ENCODE measurements around the gene ZNF552. TPM values are rescaled to one million over a fixed set of nuclear protein-coding genes. Genes with fewer than 3 reads are reported as not detected.
"Not testable (repeated sequence)": the region's sequence is repeated elsewhere in the genome, so short reads cannot be mapped to it uniquely, and the experiment has no call there.

The ZNF552 gene
- total RNA-seq (2014; rRNA removed; shearing (Covaris generic); ENCODE audit: low replicate concordance): 2.5 and 8.1 TPM in 2 replicates

DNA sequence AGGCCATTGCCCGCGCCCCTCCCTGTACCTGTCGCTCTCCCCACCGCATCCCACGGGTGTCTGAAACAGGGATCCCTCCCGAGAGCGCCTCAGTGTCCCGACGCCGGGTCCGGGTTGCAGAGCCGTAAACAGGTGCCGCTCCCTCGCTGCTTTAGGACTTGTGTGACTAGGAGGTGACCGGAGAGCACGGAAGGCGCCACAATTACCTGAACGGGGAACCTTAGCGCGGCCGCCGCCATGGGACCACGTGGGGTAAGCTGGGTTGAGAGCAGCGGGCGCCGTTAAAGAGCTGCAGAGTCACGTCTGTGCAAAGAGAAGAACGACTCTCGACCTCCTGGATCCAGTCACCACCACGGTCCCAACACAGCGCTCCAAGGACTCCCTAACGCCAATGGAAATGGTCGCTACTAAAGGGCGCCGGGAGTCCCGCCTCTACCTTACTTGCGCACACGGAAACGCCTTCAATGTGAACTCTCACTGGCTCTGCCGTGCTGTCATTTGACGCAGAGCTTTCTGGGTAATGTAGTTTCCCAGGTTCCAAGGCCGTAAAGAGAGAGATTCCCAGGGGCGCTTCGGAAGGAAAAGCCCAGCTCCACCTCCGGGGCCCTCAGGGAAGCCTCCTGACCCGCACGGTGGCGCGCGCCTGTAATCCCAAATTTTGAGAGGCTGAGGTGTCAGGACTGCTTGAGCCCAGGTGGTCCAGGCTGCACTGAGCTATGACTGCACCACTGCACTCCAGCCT is at the start of gene ZNF552:
ZNF552 (minus strand) TSS at position 409 of the 742 bp plus-strand sequence; CDS start at position 239, 170 bp downstream.
- peak; percentile 90 for DNase-seq (ENCODE audit: low read depth)
- in situ Hi-C loops (cut with HindIII; ENCODE audit: low pct_unique_long_range_greater_than_20kb, low sequenced_read_pairs): no loop called here

DNA sequence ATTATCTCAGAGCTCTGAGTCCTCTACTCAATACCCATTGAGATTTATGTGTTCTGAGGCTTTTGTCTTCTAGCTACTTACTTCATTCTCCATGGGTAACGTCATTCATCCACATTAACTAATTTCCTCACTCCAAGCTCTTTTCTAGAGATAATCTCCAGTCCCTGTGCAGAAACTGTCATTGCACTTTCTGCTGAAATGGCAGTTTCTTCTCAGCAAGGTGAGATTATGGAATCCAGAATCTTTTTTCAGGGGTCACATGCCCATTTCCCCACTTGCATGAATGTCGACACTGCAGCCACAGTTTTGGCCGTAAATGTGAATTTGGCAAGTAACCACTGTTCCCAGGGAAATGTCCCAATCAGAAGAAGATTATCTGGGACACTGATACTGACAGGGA is 47.6 kb upstream of the ZNF552 start:
- in situ Hi-C loops (cut with HindIII; ENCODE audit: low pct_unique_long_range_greater_than_20kb, low sequenced_read_pairs); DNase-seq (ENCODE audit: low read depth): not testable (repeated sequence)

DNA sequence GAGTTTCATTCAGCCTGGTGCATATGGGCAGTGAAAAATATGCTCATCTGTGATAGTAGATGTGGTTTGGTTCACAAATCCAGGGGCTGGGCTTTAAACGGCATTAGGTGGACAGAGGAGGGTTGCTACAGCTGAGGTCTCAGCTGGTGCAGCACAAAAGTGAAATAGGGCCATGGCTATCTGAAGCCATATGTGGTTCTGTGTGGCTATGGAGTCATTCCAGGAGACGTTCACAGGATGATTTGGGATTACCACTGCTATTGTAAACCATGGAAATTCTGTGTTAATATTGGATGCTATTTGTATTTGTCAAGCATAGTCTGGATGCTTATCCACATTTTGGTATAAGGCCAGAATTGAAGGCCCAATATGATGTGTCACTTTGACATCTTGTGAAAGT is 39.4 kb upstream of the ZNF552 start:
- DNase-seq (ENCODE audit: low read depth); in situ Hi-C loops (cut with HindIII; ENCODE audit: low pct_unique_long_range_greater_than_20kb, low sequenced_read_pairs): not testable (repeated sequence)

DNA sequence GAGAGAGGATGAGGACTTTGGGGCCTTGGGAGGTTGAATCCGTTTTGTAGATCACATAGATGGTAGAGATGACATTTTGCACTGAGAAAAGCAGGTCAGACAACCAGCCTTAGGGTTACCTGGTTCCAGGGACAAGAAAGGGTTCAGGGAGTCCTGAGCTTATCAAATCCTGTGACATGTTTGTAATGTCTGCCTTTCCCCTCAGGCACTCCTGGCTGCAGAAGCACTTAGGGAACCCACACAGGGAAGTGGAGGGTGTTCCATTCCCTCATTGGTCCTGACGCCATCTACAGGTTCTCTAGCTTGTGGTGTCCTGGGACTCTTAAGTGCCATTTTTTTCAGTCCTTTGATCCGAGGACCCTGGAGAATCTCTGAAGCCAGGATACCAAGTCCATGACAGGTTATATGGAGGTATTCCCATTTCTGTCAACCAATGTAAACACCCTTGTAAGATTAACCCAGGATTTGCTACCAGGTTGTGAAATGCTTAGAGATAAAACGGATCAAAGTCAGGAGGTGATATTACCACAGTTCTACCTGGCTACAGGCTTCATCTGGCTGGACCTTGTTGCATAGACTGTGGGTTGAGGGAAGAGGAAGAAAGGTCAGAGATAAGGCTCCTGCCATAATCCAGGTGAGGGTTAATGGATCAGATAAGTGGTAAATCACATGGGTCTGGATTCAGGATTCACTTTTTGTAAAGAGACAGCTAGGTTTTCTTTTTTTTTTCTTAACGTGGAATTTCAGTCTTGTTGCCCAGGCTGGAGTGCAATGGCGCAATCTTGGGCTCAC is 37.3 kb upstream of the ZNF552 start:
- DNase-seq (ENCODE audit: low read depth); in situ Hi-C loops (cut with HindIII; ENCODE audit: low pct_unique_long_range_greater_than_20kb, low sequenced_read_pairs): not testable (repeated sequence)

DNA sequence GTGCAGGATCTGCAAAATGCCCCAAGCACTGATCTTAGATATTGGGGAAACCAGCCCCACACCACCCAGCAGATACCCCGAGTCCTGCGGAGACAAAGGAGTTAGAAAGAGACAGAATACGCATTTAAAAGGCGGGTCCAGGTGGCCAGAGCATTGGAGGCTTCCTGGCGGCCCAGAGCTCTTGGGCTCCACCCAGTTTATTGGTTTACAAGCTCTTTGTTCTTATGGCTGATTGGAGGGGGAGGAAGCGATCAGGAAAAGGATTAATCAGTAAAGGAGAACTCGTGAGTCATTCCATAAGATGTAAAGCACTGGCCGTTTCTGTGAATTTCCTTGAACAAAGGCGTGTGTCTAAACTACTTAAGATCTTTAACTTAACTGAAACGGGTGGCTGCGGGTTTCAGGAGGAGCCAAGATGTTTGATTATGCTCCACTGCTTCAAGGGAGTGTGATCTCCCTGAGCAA is 35.9 kb upstream of the ZNF552 start:
- DNase-seq (ENCODE audit: low read depth): peak; percentile 95
- in situ Hi-C loops (cut with HindIII; ENCODE audit: low pct_unique_long_range_greater_than_20kb, low sequenced_read_pairs): no loop called here

DNA sequence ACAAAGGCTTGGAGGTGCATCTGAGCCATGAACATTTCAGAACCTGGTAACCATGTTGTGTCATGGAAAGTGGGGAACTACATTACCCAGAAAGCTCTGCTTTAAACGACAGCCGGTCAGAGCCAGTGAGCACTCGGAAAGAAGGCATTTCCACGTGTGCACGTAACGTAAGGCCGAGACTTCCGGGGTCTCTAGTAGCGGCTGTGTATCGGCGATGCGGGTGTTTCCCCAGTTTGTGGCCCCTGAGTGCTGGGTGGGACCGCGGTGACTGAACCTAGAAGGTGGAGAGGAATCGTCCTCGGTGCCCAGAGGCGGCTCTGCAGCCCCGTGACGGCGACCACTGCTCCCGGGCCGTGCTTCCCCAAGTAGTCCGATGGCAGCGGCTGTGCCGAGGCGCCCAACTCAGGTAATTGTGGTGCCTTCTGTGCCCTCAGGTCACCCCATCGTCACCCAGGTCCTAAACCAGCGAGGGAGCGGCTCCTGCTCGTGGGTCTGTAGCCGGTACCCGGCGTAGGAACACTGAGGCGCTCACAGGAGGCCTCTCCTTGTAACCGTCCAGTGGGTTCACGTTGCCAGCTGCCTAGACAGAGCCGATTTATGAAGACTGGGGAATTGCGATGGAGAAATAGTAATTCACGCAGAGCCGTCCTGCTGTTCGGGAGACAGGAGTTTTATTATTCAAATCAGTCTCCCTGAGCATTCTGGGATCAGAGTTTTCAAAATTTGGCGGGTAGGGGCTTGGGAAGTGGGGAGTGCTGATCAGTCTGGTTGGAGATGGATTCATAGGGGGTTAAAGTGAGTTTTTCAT is 35.2 kb upstream of the ZNF552 start, which contains the start of gene ZNF587:
ZNF587 (plus strand) TSS at position 194 of the 808 bp plus-strand sequence; CDS start at position 374, 180 bp downstream.
- DNase-seq (ENCODE audit: low read depth): peak; percentile 81
- in situ Hi-C loops (cut with HindIII; ENCODE audit: low pct_unique_long_range_greater_than_20kb, low sequenced_read_pairs): not testable (repeated sequence)

DNA sequence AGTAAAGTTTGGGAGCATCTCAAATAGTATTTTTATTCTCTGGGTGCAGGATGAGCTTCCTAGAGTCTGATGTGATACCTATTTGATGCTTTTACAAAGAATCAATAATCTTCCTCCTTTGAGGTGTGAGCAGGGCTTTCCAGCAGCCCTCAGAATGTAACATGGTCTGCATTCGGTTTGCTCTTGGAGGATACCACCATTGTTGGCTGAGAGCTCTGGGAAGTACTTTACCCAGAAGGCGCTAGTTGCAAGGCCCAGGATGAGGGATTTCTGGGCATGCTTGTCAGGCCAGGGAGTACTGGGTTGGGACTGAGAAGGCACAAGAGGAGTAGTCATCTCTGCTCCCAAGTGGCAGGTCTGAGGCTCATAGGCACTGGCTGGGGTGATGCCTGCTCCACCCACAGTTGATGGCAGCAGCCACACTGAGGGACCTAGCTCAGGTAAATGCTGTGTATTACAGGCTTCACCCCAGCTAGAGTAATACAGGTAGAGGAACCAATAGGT is 34.5 kb upstream of the ZNF552 start:
- in situ Hi-C loops (cut with HindIII; ENCODE audit: low pct_unique_long_range_greater_than_20kb, low sequenced_read_pairs); DNase-seq (ENCODE audit: low read depth): not testable (repeated sequence)

DNA sequence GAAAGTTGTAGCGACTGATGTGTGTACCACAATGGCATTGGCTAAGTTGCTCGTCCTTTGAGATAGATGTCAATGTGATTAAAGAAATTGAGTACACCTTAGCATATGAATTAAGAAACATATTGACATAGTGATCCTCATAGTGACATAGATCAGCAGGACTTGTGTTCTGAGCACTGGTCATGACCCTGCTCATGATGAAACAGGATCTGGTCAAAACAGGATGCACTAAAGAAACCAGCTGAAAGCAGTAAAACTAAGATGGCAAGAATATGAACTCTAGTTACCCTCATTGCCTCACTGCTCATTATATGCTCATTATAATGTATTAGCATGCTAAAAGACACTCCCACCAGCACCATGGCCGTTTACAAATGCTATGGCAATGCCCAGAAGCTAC is 32.5 kb upstream of the ZNF552 start:
- in situ Hi-C loops (cut with HindIII; ENCODE audit: low pct_unique_long_range_greater_than_20kb, low sequenced_read_pairs); DNase-seq (ENCODE audit: low read depth): not testable (repeated sequence)

DNA sequence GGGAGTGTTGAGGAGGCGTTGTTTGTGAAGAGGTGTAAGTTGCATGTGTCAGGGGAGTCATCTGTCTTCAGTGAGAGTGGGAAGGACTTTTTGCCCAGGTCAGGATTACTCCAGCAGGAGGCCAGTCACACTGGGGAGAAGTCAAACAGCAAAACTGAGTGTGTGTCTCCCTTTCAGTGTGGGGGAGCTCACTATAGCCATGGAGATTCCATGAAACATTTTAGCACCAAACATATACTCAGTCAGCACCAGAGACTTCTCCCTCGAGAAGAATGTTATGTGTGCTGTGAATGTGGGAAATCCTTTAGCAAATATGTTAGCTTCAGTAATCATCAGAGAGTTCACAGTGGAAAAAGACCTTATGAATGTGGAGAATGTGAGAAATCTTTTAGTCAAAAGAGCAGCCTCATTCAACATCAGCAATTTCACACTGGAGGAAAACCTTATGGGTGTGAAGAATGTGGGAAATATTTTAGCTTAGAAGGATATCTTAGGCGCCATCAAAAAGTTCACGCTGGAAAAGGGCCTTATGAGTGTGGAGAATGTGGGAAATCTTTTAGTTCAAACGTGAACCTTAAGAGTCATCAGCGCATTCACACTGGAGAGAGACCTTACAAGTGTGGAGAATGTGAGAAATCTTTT is 26.5 kb upstream of the ZNF552 start:
- in situ Hi-C loops (cut with HindIII; ENCODE audit: low pct_unique_long_range_greater_than_20kb, low sequenced_read_pairs): no loop called here
- no peak for DNase-seq (ENCODE audit: low read depth)

DNA sequence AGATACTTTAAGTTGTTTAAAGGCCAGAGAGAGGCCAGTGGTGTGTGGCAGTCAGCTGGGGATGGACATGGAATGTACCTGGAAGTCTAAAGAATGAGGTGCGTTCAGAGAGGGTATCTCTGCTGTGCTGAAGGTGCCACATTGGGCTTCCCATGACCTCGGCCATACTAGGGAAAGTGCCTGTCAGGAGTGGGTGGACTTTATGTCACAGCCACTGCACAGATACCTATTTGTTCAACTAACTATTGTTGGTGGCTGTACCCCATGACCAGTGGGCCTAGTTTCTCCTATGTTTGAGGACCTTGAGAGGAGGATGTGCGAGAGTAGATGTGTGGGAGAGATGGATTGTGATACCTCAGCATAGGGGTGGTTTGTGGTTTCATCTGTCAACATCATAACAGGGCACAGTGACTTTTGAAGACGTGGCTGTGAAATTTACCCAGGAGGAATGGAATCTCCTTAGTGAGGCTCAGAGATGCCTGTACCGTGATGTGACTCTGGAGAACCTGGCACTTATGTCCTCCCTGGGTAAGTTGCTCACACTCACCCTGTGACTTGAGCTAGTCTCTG is 24.0 kb upstream of the ZNF552 start:
- in situ Hi-C loops (cut with HindIII; ENCODE audit: low pct_unique_long_range_greater_than_20kb, low sequenced_read_pairs): not testable (repeated sequence)

DNA sequence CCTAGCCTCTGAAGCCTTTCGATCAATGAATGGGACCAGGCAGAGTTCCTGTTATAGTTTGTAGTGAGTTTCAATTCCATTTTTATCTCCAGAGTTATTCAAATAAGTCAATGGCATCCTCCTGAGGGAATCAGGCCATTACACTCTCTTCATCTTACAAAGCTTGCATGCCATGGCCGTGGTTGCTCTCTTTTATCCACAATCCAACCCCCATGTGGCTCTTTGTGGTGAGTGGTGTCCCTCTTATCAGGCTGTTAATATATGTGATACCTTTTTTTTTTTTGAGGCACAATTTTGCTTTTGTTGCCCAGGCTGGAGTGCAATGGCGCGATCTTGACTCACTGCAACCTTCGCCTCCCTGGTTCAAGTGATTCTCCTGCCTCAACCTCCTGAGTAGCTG is 22.3 kb upstream of the ZNF552 start:
- in situ Hi-C loops (cut with HindIII; ENCODE audit: low pct_unique_long_range_greater_than_20kb, low sequenced_read_pairs); DNase-seq (ENCODE audit: low read depth): not testable (repeated sequence)

More for the DNA sequence above, 24.0 kb upstream of the ZNF552 start:
- DNase-seq (ENCODE audit: low read depth): not testable (repeated sequence)

DNA sequence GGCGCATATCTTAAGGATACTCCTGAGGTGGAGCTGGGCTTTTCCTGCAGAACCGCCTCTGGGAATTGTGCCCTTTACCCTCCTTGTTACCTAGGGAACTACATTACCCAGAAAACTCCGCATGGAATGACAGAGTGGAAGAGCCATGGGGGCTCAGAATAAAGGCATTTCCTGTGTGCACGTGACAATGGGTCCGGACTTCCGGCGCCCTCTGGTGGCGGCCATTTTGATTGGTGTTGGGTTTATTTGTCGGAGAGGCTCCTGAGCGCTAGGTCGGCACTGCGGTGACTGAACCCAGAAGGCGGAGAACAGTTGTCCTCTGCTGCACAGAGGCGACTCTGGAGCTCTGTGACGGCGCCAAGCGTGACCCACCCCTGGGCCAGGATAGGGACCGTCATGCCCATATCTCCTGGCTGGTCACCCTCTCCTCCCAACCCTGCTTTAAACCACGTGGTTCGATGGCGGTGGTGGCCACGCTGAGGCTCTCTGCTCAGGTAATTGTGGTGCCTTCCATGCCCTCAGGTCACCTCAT is 15.4 kb upstream of the ZNF552 start, which contains the start of gene ZNF587B:
ZNF587B (plus strand) TSS at position 229 of the 532 bp plus-strand sequence; CDS start at position 459, 230 bp downstream.
- in situ Hi-C loops (cut with HindIII; ENCODE audit: low pct_unique_long_range_greater_than_20kb, low sequenced_read_pairs): no loop called here
- no peak for DNase-seq (ENCODE audit: low read depth)

DNA sequence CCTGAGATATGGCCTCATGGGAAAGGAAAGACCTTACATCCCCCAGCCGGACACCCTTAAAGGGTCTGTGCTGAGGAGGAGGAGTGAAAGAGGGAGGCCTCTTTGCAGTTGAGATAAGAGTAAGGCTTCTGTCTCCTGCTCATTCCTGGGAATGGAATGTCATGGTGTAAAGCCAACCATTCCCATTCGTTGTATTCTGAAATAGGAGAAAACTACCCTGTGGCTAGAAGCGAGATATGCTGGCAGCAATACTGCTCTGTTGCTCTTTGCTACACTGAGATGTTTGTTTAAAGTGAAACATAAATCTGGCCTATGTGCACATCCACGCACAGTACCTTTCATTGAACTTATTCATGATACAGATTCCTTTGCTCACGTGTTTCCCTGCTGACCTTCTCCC is 14.6 kb upstream of the ZNF552 start:
- in situ Hi-C loops (cut with HindIII; ENCODE audit: low pct_unique_long_range_greater_than_20kb, low sequenced_read_pairs): no loop called here
- DNase-seq (ENCODE audit: low read depth): no peak

DNA sequence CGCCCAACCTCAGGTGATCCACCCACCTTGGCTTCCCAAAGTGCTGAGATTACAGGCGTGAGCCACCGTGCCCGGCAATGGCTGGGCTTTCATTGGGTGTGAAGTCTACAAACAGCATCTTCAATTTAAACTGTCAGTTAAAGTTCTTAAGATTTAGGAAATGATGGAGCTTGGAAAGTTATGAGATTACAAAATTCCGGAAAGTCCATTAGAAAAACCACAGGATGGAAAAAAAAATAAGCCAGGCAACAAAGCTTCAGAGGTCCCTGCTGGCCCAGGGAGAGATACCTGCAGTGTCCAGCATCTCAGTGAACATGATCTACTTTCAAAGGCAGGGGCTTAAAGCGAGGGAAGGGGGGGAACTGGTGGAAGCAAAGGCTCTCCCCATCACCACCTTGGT is 10.8 kb upstream of the ZNF552 start:
- in situ Hi-C loops (cut with HindIII; ENCODE audit: low pct_unique_long_range_greater_than_20kb, low sequenced_read_pairs): no loop called here
- DNase-seq (ENCODE audit: low read depth): no peak

DNA sequence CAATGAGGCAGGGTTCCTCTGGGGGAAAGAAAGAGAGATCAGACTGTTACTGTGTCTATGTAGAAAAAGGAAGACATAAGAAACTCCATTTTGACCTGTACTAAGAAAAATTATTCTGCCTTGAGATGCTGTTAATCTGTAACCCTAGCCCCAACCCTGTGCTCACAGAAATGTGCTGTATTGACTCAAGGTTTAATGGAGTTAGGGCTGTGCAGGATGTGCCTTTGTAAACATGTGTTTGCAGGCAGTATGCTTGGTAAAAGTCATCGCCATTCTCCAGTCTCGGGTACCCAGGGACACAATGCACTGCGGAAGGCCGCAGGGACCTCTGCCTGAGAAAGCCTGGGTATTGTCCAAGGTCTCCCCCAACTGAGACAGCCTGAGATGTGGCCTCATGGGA is 8.9 kb upstream of the ZNF552 start:
- in situ Hi-C loops (cut with HindIII; ENCODE audit: low pct_unique_long_range_greater_than_20kb, low sequenced_read_pairs); DNase-seq (ENCODE audit: low read depth): not testable (repeated sequence)

DNA sequence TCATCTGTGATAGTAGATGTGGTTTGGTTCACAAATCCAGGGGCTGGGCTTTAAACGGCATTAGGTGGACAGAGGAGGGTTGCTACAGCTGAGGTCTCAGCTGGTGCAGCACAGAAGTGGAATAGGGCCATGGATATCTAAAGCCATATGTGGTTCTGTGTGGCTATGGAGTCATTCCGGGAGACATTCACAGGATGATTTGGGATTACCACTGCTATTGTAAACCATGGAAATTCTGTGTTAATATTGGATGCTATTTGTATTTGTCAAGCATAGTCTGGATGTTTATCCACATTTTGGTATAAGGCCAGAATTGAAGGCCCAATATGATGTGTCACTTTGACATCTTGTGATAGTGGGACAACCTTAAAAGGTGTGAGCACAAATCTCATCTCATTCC is 8.4 kb upstream of the ZNF552 start:
- DNase-seq (ENCODE audit: low read depth); in situ Hi-C loops (cut with HindIII; ENCODE audit: low pct_unique_long_range_greater_than_20kb, low sequenced_read_pairs): not testable (repeated sequence)

DNA sequence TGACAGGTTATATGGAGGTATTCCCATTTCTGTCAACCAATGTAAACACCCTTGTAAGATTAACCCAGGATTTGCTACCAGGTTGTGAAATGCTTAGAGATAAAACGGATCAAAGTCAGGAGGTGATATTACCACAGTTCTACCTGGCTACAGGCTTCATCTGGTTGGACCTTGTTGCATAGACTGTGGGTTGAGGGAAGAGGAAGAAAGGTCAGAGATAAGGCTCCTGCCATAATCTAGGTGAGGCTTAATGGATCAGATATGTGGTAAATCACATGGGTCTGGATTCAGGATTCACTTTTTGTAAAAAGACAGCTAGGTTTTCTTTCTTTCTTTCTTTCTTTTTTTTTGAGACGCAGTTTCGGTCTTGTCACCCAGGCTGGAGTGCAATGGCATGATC is 6.8 kb upstream of the ZNF552 start:
- in situ Hi-C loops (cut with HindIII; ENCODE audit: low pct_unique_long_range_greater_than_20kb, low sequenced_read_pairs); DNase-seq (ENCODE audit: low read depth): not testable (repeated sequence)
